GM04504 (cell line): ENCODE measurements around the gene TYR.
"Not testable (repeated sequence)": the region's sequence is repeated elsewhere in the genome, so short reads cannot be mapped to it uniquely, and the experiment has no call there.

ENCODE experiments used
- DNase-seq: peaks from one replicate; pipeline ENCODE4 v3.0.0-alpha.2; 2012; ENCODE audit warnings: low read depth

TYR gene

DNA sequence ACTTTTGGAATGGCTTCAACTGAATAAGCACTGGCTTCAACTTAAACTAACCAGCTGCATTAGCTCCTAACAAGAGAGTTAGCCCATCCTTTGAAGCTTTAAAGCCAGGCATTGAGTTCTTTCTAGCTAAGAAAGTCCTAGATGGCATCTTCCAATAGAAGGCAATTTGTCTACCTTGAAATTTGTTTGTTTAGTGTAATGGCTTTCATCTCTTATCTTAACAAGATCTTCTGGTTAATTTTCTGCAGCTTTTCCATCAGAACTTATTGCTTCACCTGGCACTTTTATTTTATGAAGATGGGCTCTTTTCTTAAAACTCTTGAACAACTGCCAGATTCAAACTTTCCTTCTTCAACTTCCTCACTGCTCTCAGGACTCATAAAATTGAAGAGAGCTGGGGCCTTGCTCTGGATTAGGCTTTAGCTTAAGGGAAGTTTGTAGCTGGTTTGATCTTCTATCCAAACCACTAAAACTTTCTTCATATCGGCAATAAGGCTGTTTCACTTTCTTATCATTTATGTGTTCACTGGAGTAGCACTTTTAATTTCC lies 94.9 kb downstream of the TYR start:
- DNase-seq, result not testable (repeated sequence)

DNA sequence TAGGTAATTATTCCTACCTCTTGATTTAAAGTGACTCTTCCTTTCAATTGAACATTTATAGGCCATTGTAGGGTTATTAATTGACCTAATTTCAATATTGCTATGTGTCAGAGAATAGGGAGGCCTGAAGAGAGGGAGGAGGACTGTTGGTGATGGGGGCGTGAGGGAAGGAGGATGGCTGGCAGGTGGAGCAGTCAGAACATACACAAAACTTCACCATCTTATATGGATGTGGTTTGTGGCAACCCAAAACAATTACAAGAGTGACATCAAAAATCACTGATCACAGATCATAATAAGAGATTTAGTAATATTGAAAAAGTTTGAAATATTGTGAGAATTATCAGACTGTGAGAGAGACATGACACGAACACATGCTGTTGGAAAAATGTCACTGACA lies 95.5 kb downstream of the TYR start:
- not testable (repeated sequence) for DNase-seq

GRCh38 chr11:89275966-89276365 lies 98.3 kb downstream of the TYR start:
- DNase-seq, result no peak

DNA sequence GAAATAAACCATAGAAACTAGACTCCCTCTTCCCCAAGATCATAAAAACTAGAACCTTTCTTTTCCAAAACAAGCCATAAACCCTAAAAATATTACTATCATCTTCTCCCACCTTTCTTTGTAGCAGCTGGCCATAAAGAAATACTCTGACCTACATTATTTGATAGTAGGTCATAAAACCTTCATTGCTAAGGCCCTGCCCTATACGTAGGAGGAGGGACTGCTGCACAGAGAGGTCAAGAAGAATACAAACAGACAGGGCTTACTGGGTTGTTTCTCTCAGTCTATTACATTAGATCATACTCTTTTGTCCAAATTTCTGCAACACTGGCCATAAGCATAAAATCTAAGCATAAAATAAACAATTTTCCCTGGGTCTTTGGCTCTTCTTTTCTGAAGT lies 101.5 kb downstream of the TYR start:
- no peak for DNase-seq

DNA sequence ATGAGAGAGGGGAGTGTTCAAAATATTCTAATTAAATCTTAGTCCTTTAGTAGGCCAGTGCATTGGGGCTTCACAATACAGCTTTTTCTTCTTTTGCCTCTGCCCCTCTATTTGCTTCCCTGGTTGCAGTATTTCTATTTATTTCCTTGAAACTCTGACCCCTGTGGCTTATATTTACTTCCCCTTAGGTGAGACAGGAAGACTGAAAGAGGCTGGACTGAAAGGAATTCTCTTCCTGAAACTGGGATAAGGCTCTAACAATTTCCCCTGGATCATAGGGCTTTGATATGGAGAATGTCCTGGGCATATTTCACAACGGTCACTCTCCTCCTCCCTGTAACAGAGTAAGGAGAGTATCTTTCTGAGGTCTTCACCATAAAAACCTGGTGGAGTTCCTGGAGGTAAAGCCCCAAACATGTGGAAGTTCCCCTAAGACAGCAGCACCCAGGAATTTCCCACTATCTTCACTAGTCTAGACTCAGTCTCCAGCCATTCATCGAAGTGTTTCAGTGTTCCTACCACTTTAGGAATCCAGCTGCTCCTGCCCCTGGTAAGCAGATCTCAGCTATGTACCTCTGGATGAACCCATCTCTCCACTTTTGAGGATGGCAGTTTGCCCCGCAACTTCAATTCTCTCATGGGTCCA lies 103.5 kb downstream of the TYR start:
- DNase-seq, result not testable (repeated sequence)

- DNase-seq, result not testable (repeated sequence)
Measured at GRCh38 chr11:89286601-89287000, 108.9 kb downstream of the TYR start.

DNA sequence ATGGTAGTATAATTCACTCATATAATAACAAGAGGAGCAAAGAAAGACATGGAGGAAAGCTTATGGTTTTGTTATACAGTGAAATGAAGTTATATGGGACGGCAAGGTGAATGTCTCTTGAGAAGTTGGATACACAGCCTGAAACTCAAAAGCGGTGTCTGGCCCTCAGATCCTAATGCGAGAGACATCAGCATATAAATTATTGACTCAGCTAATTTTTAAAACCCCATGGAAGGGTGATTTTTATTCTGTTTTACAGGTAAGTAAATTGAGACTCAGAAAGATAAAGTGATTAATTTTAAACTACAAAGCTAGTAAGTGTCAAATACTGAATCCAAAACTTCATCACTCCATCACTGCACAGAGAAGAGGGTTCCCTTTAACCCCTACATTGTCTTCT lies 110.3 kb downstream of the TYR start:
- not testable (repeated sequence) for DNase-seq

GRCh38 chr11:89293965-89294679 lies 116.4 kb downstream of the TYR start:
- no peak for DNase-seq

DNA sequence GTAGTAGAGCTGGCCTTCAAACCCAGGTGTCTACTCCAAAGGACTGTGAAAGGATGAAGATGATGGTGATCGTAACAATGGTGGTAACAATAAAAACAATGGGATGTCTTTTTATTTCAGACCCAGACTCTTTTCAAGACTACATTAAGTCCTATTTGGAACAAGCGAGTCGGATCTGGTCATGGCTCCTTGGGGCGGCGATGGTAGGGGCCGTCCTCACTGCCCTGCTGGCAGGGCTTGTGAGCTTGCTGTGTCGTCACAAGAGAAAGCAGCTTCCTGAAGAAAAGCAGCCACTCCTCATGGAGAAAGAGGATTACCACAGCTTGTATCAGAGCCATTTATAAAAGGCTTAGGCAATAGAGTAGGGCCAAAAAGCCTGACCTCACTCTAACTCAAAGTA lies 117.3 kb downstream of the TYR start:
- DNase-seq, result not testable (repeated sequence)

DNA sequence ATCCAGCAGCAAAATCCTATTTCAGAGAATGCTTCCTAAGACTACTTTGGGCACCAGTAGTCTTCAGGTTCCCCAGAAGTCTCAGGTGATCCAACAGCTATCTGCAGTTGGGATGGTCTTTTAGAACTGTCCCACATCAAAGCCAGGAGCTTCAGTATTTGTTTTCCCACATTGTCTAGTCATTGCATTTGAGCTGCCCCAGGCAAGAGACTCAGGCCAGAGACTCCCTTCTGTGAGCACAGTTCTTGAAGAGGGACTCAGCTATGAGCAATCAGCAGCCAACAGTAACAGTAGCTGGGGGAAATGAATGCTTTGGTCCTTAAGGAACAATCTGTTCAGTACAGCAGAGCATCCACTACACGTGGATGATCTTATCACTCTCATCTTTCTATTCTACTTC lies 125.4 kb downstream of the TYR start:
- not testable (repeated sequence) for DNase-seq

DNA sequence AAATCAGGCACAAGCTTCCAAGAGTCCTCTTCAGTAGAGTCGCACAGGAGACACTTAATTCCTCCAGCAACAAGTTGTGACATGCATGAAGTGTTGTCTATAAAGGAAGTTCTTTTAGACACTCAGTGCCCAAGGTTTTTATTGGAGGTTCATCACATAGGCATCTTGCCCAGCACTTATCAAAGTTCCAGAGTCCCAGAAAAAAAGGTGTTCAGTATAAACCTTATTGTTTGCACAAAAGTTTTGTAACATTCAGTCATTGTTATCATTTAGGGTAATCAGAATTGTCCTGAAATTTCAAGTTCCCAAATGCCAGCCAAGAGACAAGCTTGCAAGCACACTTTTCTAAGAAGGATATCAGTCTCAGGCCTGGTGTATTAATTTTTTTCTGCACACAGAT lies 130.6 kb downstream of the TYR start:
- DNase-seq, result not testable (repeated sequence)

- DNase-seq, result not testable (repeated sequence)
Measured at GRCh38 chr11:89309321-89309985, 131.8 kb downstream of the TYR start.

GRCh38 chr11:89310607-89311006 lies 132.9 kb downstream of the TYR start:
- DNase-seq, result not testable (repeated sequence)

GRCh38 chr11:89321401-89321800 lies 143.7 kb downstream of the TYR start:
- no peak for DNase-seq

- DNase-seq, result no peak
Measured at GRCh38 chr11:89327885-89328284, 150.2 kb downstream of the TYR start.

- not testable (repeated sequence) for DNase-seq
Measured at GRCh38 chr11:89331940-89332339, 154.3 kb downstream of the TYR start.

- DNase-seq, result peak; percentile 6
Measured at GRCh38 chr11:89333704-89334103, 156.0 kb downstream of the TYR start.

GRCh38 chr11:89337100-89337650 lies 159.5 kb downstream of the TYR start:
- not testable (repeated sequence) for DNase-seq

GRCh38 chr11:89338073-89338472 lies 160.4 kb downstream of the TYR start:
- DNase-seq, result not testable (repeated sequence)

- peak; percentile 20 for DNase-seq
Measured at GRCh38 chr11:89340450-89340849, 162.8 kb downstream of the TYR start.

GRCh38 chr11:89342880-89343572 lies 165.4 kb downstream of the TYR start:
- not testable (repeated sequence) for DNase-seq
